Neural cell (in vitro differentiated cells): ENCODE results near the gene TRIO. TPM values are rescaled to one million over a fixed set of nuclear protein-coding genes. Genes with fewer than 3 reads are reported as not detected.

Source experiments
- H2AFZ ChIP-seq: fragments of 200-600, 300-800 bp; sonication (generic), shearing (Covaris generic); 2 replicates; pipeline ENCODE4 v1.6.0; 2014; ENCODE audit warnings: low read depth, mild to moderate bottlenecking, antibody characterized with exemption, low read length, moderate library complexity
- H3F3A ChIP-seq: fragments of 200-600 bp; shearing (Covaris generic); 2 replicates; pipeline ENCODE4 v1.6.1; 2016; ENCODE audit warnings: mild to moderate bottlenecking, moderate library complexity, mixed read lengths, antibody characterized with exemption, low read length; ENCODE audit not compliant: insufficient read depth, poor library complexity, severe bottlenecking
- H3K27ac ChIP-seq: fragments of 200-600, 300-800 bp; sonication (generic), shearing (Covaris generic); 2 replicates; pipeline ENCODE4 v1.5.1; 2014; ENCODE audit warnings: mild to moderate bottlenecking, low read length, moderate library complexity
- H3K27me3 ChIP-seq: fragments of 300-800, 200-600 bp; sonication (generic), shearing (Covaris generic); 2 replicates; pipeline ENCODE4 v1.6.0; 2014; ENCODE audit warnings: mild to moderate bottlenecking, low read depth, low read length, moderate library complexity; ENCODE audit not compliant: insufficient read depth
- H3K36me3 ChIP-seq: fragments of 300-800, 200-600 bp; sonication (generic), shearing (Covaris generic); 2 replicates; pipeline ENCODE4 v1.5.1; 2014; ENCODE audit warnings: mild to moderate bottlenecking, antibody characterized with exemption, low read length, moderate library complexity; ENCODE audit not compliant: insufficient read depth
- H3K4me2 ChIP-seq: fragments of 300-800, 200-600 bp; sonication (generic), shearing (Covaris generic); 2 replicates; pipeline ENCODE4 v1.6.0; 2014; ENCODE audit warnings: mild to moderate bottlenecking, low read length
- H3K4me3 ChIP-seq: fragments of 300-800, 200-600 bp; sonication (generic), shearing (Covaris generic); 2 replicates; pipeline ENCODE4 v1.5.1; 2014; ENCODE audit warnings: mild to moderate bottlenecking, low read length, moderate library complexity
- H3K79me2 ChIP-seq: fragments of 200-600 bp; shearing (Covaris generic); replicated peaks from 2 replicates; pipeline ENCODE4 v1.6.0; 2014; ENCODE audit warnings: mild to moderate bottlenecking, low read length, moderate library complexity; ENCODE audit not compliant: insufficient read depth
- H3K9ac ChIP-seq: fragments of 300-800, 200-600 bp; sonication (generic), shearing (Covaris generic); 2 replicates; pipeline ENCODE4 v1.6.1; 2016; ENCODE audit warnings: mild to moderate bottlenecking, low read length, mixed read lengths
- H3K9me2 ChIP-seq: fragments of 200-600 bp; shearing (Covaris generic); 2 replicates; pipeline ENCODE4 v1.6.1; 2016; ENCODE audit warnings: mild to moderate bottlenecking, low read length, mixed read lengths; ENCODE audit not compliant: insufficient read depth
- H3K9me3 ChIP-seq: fragments of 200-600, 300-800 bp; sonication (generic), shearing (Covaris generic); 2 replicates; pipeline ENCODE4 v1.6.1; 2016; ENCODE audit warnings: mild to moderate bottlenecking, mixed run types, low read length, moderate library complexity, mixed read lengths
- H4K20me1 ChIP-seq: fragments of 200-600 bp; shearing (Covaris generic); 2 replicates; pipeline ENCODE4 v1.6.1; 2016; ENCODE audit warnings: mild to moderate bottlenecking, mixed run types; ENCODE audit not compliant: insufficient read depth
- EP300 ChIP-seq: fragments of 450-650 bp; conservative IDR thresholded peaks from 2 replicates; pipeline ENCODE4 v1.6.1; 2014; ENCODE audit warnings: antibody characterized with exemption, mild to moderate bottlenecking, moderate library complexity; ENCODE audit not compliant: poor library complexity, severe bottlenecking
- EZH2 ChIP-seq: fragments of 200-600, 300-800 bp; shearing (Covaris generic), sonication (generic); IDR thresholded peaks from 2 replicates; pipeline ENCODE4 v1.6.1; 2014; ENCODE audit warnings: antibody characterized with exemption, low read length, borderline replicate concordance, mild to moderate bottlenecking; ENCODE audit not compliant: insufficient read depth, poor library complexity, severe bottlenecking
- MXI1 ChIP-seq: fragments of 450-650 bp; conservative IDR thresholded peaks from 2 replicates; pipeline ENCODE4 v1.6.1; 2014; ENCODE audit warnings: antibody characterized with exemption, mild to moderate bottlenecking; ENCODE audit not compliant: poor library complexity, severe bottlenecking
- POLR2AphosphoS5 ChIP-seq: IDR thresholded peaks from 2 replicates; pipeline ENCODE4 v1.6.1; 2012
- RAD21 ChIP-seq: fragments of 450-650 bp; conservative IDR thresholded peaks from 2 replicates; pipeline ENCODE4 v1.6.1; 2014; ENCODE audit warnings: antibody characterized with exemption, mild to moderate bottlenecking, moderate library complexity
- SMC3 ChIP-seq: fragments of 450-650 bp; conservative IDR thresholded peaks from 2 replicates; pipeline ENCODE4 v1.6.1; 2014; ENCODE audit warnings: antibody characterized with exemption, mild to moderate bottlenecking, moderate library complexity; ENCODE audit not compliant: poor library complexity
- TAF1 ChIP-seq: IDR thresholded peaks from 2 replicates; pipeline ENCODE4 v1.6.1; 2012; ENCODE audit warnings: low read depth
- polyA plus RNA-seq: library from polyadenylated mRNA; depleted of rRNA; stranded (reverse); fragments of >200 nt; gene quantifications from 2 replicates; pipeline ENCODE4 v1.2.3, GENCODE V29; 2014
- TF ChIP-seq, protein P1 (sequence below): IDR thresholded peaks from 2 replicates; pipeline ENCODE4 v1.6.1; 2012; ENCODE audit warnings: borderline replicate concordance
- TF ChIP-seq, protein P2 (sequence below): fragments of 450-650 bp; IDR thresholded peaks from 2 replicates; pipeline ENCODE4 v1.5.1; 2014; ENCODE audit warnings: antibody characterized with exemption, mild to moderate bottlenecking, moderate library complexity; ENCODE audit not compliant: poor library complexity, severe bottlenecking

Gene TRIO
- polyA plus RNA-seq, 1 donor from 2014 or later: 168 TPM

DNA sequence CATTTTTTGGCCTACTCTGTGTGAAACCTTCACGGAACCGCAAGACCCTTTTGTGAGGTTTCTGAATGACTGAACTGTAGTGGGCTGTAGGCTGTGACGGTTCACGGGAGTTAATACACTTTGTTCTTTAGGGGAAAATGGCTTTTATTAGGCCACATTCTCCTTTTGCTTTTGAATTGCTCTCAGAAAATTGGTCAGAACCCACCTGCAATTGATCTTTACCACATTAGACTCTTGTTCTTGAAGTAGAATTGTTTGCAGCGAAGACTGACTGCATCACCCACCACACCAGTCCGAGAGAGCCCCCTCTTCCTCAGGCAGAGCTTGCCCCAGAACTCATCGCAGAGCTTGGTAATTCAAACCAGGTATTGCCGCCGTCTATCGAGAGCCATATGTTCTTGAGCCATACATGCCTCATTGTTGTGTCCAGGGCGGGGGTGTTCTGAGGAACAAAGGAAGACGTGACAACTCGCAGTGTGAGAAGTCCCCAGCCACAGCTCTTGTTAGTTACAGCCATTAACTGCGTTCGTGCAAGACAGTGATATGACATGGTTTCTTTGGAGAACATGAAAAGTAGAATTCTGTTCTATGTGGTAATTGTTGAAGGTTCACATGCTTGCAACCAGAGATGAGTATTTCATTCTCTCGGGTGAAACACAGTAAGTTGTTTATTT, 272.0 kb downstream of the TRIO start:
- H3K4me2 ChIP-seq: no peak overlapping the region
- H3K79me2 ChIP-seq: no peaks in the 10 kb centered on the region
- no peak overlapping the region for H2AFZ ChIP-seq
- H3K27ac ChIP-seq: peak overlapping the region; percentile 21
- peaks cover 7% of the 10 kb centered on the region for H3K36me3 ChIP-seq
- no peaks in the 10 kb centered on the region for H4K20me1 ChIP-seq
- no peaks in the 10 kb centered on the region for H3K27me3 ChIP-seq
- no peaks in the 10 kb centered on the region for H3K9me3 ChIP-seq
- no peaks in the 10 kb centered on the region for H3K9me2 ChIP-seq
- H3F3A ChIP-seq: no peaks in the 10 kb centered on the region
- no peak overlapping the region for H3K4me3 ChIP-seq
- TF ChIP-seq, protein P1, sequence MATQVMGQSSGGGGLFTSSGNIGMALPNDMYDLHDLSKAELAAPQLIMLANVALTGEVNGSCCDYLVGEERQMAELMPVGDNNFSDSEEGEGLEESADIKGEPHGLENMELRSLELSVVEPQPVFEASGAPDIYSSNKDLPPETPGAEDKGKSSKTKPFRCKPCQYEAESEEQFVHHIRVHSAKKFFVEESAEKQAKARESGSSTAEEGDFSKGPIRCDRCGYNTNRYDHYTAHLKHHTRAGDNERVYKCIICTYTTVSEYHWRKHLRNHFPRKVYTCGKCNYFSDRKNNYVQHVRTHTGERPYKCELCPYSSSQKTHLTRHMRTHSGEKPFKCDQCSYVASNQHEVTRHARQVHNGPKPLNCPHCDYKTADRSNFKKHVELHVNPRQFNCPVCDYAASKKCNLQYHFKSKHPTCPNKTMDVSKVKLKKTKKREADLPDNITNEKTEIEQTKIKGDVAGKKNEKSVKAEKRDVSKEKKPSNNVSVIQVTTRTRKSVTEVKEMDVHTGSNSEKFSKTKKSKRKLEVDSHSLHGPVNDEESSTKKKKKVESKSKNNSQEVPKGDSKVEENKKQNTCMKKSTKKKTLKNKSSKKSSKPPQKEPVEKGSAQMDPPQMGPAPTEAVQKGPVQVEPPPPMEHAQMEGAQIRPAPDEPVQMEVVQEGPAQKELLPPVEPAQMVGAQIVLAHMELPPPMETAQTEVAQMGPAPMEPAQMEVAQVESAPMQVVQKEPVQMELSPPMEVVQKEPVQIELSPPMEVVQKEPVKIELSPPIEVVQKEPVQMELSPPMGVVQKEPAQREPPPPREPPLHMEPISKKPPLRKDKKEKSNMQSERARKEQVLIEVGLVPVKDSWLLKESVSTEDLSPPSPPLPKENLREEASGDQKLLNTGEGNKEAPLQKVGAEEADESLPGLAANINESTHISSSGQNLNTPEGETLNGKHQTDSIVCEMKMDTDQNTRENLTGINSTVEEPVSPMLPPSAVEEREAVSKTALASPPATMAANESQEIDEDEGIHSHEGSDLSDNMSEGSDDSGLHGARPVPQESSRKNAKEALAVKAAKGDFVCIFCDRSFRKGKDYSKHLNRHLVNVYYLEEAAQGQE: no peak
- no peak for TF ChIP-seq TAF1
- TF ChIP-seq EZH2: no peak
- TF ChIP-seq RAD21: no peak
- TF ChIP-seq, protein P2, sequence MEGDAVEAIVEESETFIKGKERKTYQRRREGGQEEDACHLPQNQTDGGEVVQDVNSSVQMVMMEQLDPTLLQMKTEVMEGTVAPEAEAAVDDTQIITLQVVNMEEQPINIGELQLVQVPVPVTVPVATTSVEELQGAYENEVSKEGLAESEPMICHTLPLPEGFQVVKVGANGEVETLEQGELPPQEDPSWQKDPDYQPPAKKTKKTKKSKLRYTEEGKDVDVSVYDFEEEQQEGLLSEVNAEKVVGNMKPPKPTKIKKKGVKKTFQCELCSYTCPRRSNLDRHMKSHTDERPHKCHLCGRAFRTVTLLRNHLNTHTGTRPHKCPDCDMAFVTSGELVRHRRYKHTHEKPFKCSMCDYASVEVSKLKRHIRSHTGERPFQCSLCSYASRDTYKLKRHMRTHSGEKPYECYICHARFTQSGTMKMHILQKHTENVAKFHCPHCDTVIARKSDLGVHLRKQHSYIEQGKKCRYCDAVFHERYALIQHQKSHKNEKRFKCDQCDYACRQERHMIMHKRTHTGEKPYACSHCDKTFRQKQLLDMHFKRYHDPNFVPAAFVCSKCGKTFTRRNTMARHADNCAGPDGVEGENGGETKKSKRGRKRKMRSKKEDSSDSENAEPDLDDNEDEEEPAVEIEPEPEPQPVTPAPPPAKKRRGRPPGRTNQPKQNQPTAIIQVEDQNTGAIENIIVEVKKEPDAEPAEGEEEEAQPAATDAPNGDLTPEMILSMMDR: no peak
- TF ChIP-seq MXI1: no peak
- TF ChIP-seq SMC3: no peak
- no peak for TF ChIP-seq POLR2AphosphoS5
- no peak for TF ChIP-seq EP300
- H3K9ac ChIP-seq: no peak overlapping the region

DNA sequence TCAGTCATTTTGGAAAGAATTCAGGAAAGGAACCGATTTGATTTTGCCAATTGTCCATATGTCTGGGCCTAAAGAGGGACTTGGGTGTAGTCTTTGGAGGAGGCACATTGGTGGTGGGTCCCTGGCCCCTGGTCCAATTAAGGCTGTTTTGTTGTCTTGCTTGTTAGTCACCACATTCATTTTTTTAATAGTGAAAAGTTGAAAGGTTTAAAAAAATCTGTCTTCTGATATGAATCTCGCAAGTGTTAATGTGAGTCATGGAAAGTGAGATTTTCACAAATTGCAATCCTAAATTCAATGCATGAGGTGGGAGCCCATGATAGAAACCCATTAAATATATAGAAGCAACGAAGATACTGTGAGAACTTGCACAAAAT, 272.5 kb downstream of the TRIO start:
- Histone ChIP-seq H3K79me2 (no peaks in the 10 kb centered on the region), H3K4me3 (no peak overlapping the region), H3K36me3 (peaks cover 7% of the 10 kb centered on the region), H4K20me1 (no peaks in the 10 kb centered on the region), H3K9me3 (no peaks in the 10 kb centered on the region), H2AFZ (no peak overlapping the region), H3K4me2 (no peak overlapping the region), H3K27me3 (no peaks in the 10 kb centered on the region), H3K9ac (no peak overlapping the region), H3K27ac (no peak overlapping the region), H3K9me2 (no peaks in the 10 kb centered on the region), H3F3A (no peaks in the 10 kb centered on the region)
- no peak for TF ChIP-seq TAF1
- TF ChIP-seq SMC3: no peak
- TF ChIP-seq, protein P2: no peak
- TF ChIP-seq, protein P1: no peak
- no peak for TF ChIP-seq POLR2AphosphoS5
